ENCODE measurements around the gene PTPRD. TPM values are rescaled to one million over a fixed set of nuclear protein-coding genes. Genes with fewer than 3 reads are reported as not detected.

Gene PTPRD
- total RNA-seq, 1 experiment from 2014 or later: 0.02 TPM

DNA sequence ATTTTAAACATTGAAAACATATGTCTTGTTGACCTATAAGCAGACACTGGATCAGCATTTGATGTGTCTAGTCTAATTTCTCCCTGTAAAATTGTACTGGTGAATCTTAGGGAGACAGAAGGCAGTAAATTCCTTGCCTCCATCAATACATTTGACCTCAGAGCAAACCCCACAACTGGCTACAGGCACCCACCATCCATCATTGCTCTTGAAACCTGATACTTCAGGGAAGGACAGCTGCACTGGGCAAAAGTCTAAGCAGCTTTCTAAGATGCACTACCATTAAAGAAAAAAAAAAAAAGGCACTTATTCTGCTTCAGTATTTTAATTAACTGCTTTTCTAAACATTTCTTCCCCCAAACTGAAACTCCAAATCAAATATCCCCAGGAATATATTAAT is 1761.9 kb downstream of the PTPRD start:
- no TSS peak for BruUV-seq (replicated peaks)
- POLR2A ChIA-PET: no interaction called here
- Histone ChIP-seq H3K9me2 (ENCODE audit: insufficient read depth) (no peaks in the 10 kb centered on the region), H3K4me1 (ENCODE audit: control insufficient read depth in 1 of 2, insufficient read depth in 2 of 2, low read length in 2 of 2) (no peaks in the 10 kb centered on the region), H3K4me3 (replicated peaks in 1 of 2; ENCODE audit: low read depth in 1 of 2, low read length in 2 of 2) (no peak overlapping the region), H2AFZ (ENCODE audit: low read depth, low read length, poor library complexity, severe bottlenecking) (no peak overlapping the region), H3K79me2 (ENCODE audit: insufficient read depth, low read length) (no peaks in the 10 kb centered on the region), H3K36me3 (ENCODE audit: control insufficient read depth in 1 of 2, insufficient read depth in 2 of 2, low read length in 2 of 2) (no peaks in the 10 kb centered on the region), H3K27me3 (ENCODE audit: insufficient read depth, low read length) (no peaks in the 10 kb centered on the region), H4K20me1 (ENCODE audit: insufficient read depth) (no peaks in the 10 kb centered on the region), H3K9ac (ENCODE audit: low read length) (no peak overlapping the region), H3K9me3 (ENCODE audit: control insufficient read depth in 1 of 2, insufficient read depth in 1 of 2, low read depth in 1 of 2, low read length in 2 of 2) (peaks cover 9 to 29% of the 10 kb centered on the region in 2 experiments; a peak in 3 of 4 replicates), H3K4me2 (ENCODE audit: low read length) (no peak overlapping the region), H3K27ac (ENCODE audit: low read depth, low read length) (no peak overlapping the region)
- intact Hi-C loops (cut with micrococcal nuclease): no loop called here
- RAD21 ChIA-PET (ENCODE audit: low non-redundant PET in 1 of 2, low total read pairs in 2 of 2, uncharacterized antibody in 2 of 2, unreplicated experiment in 2 of 2): no interaction called here
- no peak for TF ChIP-seq POLR2AphosphoS5 (IDR thresholded peaks at IDR 0.05; ENCODE audit: low read depth, low read length)
- no peak for TF ChIP-seq CBX3 (IDR thresholded peaks at IDR 0.05; ENCODE audit: low read depth)
- TF ChIP-seq EGR1 (IDR thresholded peaks at IDR 0.05; ENCODE audit: low read depth): no peak
- no peak for TF ChIP-seq POLR2A (IDR thresholded peaks at IDR 0.05; ENCODE audit: borderline replicate concordance, extremely low read depth, insufficient read depth, insufficient read length)
- TF ChIP-seq, protein P1, sequence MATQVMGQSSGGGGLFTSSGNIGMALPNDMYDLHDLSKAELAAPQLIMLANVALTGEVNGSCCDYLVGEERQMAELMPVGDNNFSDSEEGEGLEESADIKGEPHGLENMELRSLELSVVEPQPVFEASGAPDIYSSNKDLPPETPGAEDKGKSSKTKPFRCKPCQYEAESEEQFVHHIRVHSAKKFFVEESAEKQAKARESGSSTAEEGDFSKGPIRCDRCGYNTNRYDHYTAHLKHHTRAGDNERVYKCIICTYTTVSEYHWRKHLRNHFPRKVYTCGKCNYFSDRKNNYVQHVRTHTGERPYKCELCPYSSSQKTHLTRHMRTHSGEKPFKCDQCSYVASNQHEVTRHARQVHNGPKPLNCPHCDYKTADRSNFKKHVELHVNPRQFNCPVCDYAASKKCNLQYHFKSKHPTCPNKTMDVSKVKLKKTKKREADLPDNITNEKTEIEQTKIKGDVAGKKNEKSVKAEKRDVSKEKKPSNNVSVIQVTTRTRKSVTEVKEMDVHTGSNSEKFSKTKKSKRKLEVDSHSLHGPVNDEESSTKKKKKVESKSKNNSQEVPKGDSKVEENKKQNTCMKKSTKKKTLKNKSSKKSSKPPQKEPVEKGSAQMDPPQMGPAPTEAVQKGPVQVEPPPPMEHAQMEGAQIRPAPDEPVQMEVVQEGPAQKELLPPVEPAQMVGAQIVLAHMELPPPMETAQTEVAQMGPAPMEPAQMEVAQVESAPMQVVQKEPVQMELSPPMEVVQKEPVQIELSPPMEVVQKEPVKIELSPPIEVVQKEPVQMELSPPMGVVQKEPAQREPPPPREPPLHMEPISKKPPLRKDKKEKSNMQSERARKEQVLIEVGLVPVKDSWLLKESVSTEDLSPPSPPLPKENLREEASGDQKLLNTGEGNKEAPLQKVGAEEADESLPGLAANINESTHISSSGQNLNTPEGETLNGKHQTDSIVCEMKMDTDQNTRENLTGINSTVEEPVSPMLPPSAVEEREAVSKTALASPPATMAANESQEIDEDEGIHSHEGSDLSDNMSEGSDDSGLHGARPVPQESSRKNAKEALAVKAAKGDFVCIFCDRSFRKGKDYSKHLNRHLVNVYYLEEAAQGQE (IDR thresholded peaks at IDR 0.05; ENCODE audit: low read depth): no peak
- no peak for TF ChIP-seq YY1 (IDR thresholded peaks at IDR 0.05; ENCODE audit: extremely low read depth, insufficient replicate concordance, low read depth, low read length)
- TF ChIP-seq ELF1 (IDR thresholded peaks at IDR 0.05; ENCODE audit: borderline replicate concordance, low read depth): no peak
- TF ChIP-seq, protein P2, sequence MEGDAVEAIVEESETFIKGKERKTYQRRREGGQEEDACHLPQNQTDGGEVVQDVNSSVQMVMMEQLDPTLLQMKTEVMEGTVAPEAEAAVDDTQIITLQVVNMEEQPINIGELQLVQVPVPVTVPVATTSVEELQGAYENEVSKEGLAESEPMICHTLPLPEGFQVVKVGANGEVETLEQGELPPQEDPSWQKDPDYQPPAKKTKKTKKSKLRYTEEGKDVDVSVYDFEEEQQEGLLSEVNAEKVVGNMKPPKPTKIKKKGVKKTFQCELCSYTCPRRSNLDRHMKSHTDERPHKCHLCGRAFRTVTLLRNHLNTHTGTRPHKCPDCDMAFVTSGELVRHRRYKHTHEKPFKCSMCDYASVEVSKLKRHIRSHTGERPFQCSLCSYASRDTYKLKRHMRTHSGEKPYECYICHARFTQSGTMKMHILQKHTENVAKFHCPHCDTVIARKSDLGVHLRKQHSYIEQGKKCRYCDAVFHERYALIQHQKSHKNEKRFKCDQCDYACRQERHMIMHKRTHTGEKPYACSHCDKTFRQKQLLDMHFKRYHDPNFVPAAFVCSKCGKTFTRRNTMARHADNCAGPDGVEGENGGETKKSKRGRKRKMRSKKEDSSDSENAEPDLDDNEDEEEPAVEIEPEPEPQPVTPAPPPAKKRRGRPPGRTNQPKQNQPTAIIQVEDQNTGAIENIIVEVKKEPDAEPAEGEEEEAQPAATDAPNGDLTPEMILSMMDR (IDR thresholded peaks at IDR 0.05 in 2 of 3, conservative IDR thresholded peaks at IDR 0.05 in 1 of 3; ENCODE audit: borderline replicate concordance in 1 of 3, insufficient read depth in 1 of 3, low read depth in 2 of 3, low read length in 2 of 3): no peak
- TF ChIP-seq EZH2phosphoT487 (IDR thresholded peaks at IDR 0.05; ENCODE audit: borderline replicate concordance): no peak
- no peak for TF ChIP-seq TCF7L2 (IDR thresholded peaks at IDR 0.05; ENCODE audit: borderline replicate concordance, extremely low read depth, insufficient read depth, insufficient read length)
- TF ChIP-seq, protein P3, sequence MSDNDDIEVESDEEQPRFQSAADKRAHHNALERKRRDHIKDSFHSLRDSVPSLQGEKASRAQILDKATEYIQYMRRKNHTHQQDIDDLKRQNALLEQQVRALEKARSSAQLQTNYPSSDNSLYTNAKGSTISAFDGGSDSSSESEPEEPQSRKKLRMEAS (IDR thresholded peaks at IDR 0.05): no peak
- no peak for TF ChIP-seq RAD21 (IDR thresholded peaks at IDR 0.05; ENCODE audit: low read depth)
- no peak for TF ChIP-seq SP1 (IDR thresholded peaks at IDR 0.05; ENCODE audit: low read depth)
- TF ChIP-seq, protein P4, sequence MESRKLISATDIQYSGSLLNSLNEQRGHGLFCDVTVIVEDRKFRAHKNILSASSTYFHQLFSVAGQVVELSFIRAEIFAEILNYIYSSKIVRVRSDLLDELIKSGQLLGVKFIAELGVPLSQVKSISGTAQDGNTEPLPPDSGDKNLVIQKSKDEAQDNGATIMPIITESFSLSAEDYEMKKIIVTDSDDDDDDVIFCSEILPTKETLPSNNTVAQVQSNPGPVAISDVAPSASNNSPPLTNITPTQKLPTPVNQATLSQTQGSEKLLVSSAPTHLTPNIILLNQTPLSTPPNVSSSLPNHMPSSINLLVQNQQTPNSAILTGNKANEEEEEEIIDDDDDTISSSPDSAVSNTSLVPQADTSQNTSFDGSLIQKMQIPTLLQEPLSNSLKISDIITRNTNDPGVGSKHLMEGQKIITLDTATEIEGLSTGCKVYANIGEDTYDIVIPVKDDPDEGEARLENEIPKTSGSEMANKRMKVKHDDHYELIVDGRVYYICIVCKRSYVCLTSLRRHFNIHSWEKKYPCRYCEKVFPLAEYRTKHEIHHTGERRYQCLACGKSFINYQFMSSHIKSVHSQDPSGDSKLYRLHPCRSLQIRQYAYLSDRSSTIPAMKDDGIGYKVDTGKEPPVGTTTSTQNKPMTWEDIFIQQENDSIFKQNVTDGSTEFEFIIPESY (IDR thresholded peaks at IDR 0.05; ENCODE audit: extremely low read depth, insufficient replicate concordance, low read length): no peak
- no peak for TF ChIP-seq CEBPB (IDR thresholded peaks at IDR 0.05; ENCODE audit: low read depth)
- TF ChIP-seq FOSL1 (IDR thresholded peaks at IDR 0.05; ENCODE audit: low read depth): no peak
- TF ChIP-seq ZFX (IDR thresholded peaks at IDR 0.05): no peak
- TF ChIP-seq SRF (IDR thresholded peaks at IDR 0.05; ENCODE audit: low read depth): no peak
- TF ChIP-seq ZNF274 (IDR thresholded peaks at IDR 0.05; ENCODE audit: low read depth, low read length): no peak
- no peak for TF ChIP-seq EZH2 (IDR thresholded peaks at IDR 0.05)
- CTCF ChIA-PET: no interaction called here
- ATAC-seq (no peak), DNase-seq (ENCODE audit: low read depth, low spot score) (no peak)
